AG10803 (cell line): ENCODE results near the gene EEFSEC.

ENCODE experiments used
- DNase-seq: peaks from one replicate; pipeline ENCODE4 v3.0.0; 2010; ENCODE audit warnings: low read depth
- H3K4me3 ChIP-seq: 2 replicates; pipeline ENCODE4 v1.5.1; 2011; ENCODE audit warnings: mild to moderate bottlenecking, low read length, control low read depth
- TF ChIP-seq, protein P1 (sequence below): conservative IDR thresholded peaks from 2 replicates; pipeline ENCODE4 v1.5.1; 2011; ENCODE audit warnings: mild to moderate bottlenecking, low read length, control low read depth, inconsistent platforms

EEFSEC gene

DNA sequence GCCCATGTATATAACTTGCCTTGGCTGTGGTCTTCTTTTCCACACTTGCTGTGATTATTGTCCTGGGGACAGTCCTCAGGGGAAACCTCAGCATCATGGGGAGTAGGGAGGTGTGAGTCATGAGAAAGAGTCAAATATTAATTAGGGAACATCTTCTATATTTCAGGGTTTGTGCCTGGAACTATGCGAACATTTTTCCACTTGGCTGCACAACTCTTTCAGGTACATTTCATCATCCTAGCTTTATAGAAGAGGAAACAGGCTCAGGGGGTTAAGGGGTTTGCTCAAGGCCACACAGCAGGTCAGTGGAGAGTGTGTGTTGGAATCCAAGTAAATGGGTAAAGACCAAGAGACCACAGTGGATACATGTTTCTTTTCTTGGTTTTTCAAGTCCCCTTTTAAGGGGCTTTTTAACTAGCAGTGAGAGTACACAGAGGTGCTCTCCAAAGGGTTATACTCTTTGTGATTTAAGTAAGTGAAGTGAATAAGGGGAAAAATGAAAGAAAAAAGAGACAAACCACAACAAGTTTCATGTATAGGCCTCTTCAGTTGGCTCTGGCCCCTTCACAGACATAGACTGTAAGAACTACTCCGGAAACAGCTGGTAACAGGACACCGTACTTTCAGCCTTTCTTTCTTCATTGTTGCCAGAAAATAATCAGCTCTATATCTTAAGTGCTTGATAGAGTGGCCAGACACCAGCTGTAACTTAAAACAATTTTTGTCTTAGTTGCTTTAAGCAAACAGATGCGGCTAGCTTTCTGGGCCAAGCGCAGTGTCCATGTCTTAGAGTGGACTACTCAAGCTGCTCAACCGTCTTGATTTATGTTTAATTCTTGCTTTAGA, 64.6 kb downstream of the EEFSEC start:
- H3K4me3 ChIP-seq, result no peak overlapping the region
- TF ChIP-seq, protein P1, sequence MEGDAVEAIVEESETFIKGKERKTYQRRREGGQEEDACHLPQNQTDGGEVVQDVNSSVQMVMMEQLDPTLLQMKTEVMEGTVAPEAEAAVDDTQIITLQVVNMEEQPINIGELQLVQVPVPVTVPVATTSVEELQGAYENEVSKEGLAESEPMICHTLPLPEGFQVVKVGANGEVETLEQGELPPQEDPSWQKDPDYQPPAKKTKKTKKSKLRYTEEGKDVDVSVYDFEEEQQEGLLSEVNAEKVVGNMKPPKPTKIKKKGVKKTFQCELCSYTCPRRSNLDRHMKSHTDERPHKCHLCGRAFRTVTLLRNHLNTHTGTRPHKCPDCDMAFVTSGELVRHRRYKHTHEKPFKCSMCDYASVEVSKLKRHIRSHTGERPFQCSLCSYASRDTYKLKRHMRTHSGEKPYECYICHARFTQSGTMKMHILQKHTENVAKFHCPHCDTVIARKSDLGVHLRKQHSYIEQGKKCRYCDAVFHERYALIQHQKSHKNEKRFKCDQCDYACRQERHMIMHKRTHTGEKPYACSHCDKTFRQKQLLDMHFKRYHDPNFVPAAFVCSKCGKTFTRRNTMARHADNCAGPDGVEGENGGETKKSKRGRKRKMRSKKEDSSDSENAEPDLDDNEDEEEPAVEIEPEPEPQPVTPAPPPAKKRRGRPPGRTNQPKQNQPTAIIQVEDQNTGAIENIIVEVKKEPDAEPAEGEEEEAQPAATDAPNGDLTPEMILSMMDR, result no peak
- DNase-seq, result peak; percentile 48

- TF ChIP-seq, protein P1, result no peak
- no peak overlapping the region for H3K4me3 ChIP-seq
- DNase-seq, result no peak
Measured at GRCh38 chr3:128218548-128219257, 65.4 kb downstream of the EEFSEC start.

- no peak overlapping the region for H3K4me3 ChIP-seq
- no peak for DNase-seq
- TF ChIP-seq, protein P1, result no peak
Measured at GRCh38 chr3:128221328-128221727, 68.0 kb downstream of the EEFSEC start.

DNA sequence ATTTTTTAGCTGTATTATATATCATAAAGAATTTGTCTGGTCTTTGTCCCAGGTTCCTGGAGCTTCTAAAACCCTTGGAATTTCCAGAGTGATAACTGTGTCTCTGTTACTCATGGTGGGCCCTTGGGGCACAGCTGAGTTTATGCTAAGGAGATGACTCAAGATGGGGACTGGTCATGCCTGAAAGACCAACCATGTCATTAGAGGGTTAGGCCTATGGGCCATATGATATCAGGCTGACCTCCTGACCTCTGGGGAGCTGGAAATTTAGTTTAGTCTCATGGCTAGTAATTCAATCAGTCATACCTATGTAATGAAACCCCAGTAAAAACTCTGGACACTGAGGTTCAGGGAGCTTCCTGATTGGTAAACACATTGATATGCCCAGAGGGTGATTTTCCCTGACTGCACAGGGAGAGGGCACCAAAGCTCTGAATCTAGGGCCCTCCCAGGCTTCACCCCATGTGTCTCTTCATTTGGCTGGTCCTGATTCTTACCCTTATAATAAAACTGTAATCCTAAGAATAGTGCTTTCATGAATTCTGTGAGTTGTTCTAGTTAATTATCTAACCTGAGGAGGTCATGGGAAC, 69.6 kb downstream of the EEFSEC start:
- TF ChIP-seq, protein P1, result no peak

DNA sequence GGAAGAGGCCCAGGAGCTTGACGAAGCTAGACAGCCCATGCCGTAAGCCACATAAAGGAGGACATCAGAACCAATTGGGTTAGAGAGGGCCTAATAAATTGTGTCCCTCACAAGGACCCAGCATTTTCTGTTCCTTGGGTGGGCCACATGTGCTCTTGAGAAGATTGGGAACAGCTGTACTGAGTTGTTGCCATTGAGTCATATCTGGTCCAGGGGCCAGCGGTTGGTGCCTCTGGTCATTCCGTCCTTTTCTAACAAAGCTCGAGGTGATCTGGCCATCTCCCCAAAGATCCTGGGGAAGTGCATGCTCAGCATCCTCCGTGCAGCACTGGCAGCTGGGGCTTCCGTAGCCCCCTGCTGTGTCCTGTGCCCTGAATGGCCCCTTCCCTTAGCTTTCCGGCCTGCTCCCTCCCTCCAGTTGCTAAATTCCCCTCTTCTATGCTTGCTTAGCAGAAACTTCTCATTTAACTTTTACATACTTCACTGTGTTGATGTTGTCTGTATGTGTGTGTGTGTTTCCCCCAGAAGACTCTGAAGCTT, 73.0 kb downstream of the EEFSEC start:
- H3K4me3 ChIP-seq, result no peak overlapping the region
- TF ChIP-seq, protein P1, result no peak
- peak; percentile 4 for DNase-seq

More for the DNA sequence above, 69.6 kb downstream of the EEFSEC start:
- DNase-seq, result no peak
- H3K4me3 ChIP-seq, result no peak overlapping the region

- H3K4me3 ChIP-seq, result no peak overlapping the region
- DNase-seq, result peak; percentile 9
- TF ChIP-seq, protein P1, result peak; percentile 66
Measured at GRCh38 chr3:128226795-128227395, 73.6 kb downstream of the EEFSEC start.
